ENCODE results near the gene PYGL.

DNA sequence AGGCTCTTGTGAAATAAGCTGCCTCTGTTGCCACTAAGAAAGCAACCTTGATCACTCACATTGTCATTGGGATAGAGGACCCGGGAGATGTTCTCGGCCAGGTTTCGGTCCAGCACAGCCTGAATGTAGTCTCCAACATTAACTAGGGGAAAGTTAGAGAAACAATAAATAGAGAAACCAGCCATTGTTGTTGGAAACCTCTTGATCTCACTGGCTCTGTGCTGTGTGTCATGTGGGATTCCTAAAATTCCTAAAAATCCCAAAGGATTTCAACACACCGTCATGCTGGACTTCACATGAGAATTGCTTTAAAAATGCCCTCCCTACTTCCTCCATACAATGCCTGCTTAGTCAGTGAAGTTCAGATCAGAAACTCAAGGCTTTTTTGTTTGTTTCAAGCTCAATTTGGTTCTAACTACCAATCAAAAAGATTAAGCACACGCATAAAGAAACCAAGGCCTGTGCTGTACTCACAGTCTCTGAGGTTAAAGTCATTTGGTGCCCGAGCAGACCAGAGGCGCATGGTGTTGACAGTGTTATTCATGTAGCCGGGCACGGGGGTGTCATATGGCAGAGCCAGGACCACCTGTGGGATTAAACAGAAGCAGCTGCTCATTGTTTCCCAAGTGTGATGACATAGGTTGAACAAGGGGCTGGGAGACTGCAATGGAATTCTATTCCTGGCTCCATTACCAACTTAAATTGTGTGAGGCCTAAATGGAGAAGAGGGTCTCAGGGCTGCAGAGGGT lies 23.6 kb downstream of the PYGL start:
- TF ChIP-seq, protein P1, sequence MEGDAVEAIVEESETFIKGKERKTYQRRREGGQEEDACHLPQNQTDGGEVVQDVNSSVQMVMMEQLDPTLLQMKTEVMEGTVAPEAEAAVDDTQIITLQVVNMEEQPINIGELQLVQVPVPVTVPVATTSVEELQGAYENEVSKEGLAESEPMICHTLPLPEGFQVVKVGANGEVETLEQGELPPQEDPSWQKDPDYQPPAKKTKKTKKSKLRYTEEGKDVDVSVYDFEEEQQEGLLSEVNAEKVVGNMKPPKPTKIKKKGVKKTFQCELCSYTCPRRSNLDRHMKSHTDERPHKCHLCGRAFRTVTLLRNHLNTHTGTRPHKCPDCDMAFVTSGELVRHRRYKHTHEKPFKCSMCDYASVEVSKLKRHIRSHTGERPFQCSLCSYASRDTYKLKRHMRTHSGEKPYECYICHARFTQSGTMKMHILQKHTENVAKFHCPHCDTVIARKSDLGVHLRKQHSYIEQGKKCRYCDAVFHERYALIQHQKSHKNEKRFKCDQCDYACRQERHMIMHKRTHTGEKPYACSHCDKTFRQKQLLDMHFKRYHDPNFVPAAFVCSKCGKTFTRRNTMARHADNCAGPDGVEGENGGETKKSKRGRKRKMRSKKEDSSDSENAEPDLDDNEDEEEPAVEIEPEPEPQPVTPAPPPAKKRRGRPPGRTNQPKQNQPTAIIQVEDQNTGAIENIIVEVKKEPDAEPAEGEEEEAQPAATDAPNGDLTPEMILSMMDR (IDR thresholded peaks at IDR 0.05), result no peak
- TF ChIP-seq ZFX (IDR thresholded peaks at IDR 0.05; ENCODE audit: borderline replicate concordance), result no peak
